ENCODE measurements around the gene SEMA4A. TPM values are rescaled to one million over a fixed set of nuclear protein-coding genes. Genes with fewer than 3 reads are reported as not detected.
"Not testable (repeated sequence)": the region's sequence is repeated elsewhere in the genome, so short reads cannot be mapped to it uniquely, and the experiment has no call there.

Gene SEMA4A
- total RNA-seq, 1 donor from 2014 or later, result 4.2 TPM

GRCh38 chr1:156176610-156177210, 23.3 kb downstream of the SEMA4A start:
- no peak overlapping the region for H3K9ac ChIP-seq (ENCODE audit: low read depth in 1 of 3, low read length in 3 of 3)
- no peaks in the 10 kb centered on the region for H3K27me3 ChIP-seq (ENCODE audit: control insufficient read depth in 3 of 3, insufficient read depth in 3 of 3, low read length in 3 of 3)
- no peaks in the 10 kb centered on the region for H3K9me3 ChIP-seq (ENCODE audit: control insufficient read depth in 3 of 3, low read length in 3 of 3)
- peaks cover 4 to 16% (median 6%) of the 10 kb centered on the region in 3 donors for H3K36me3 ChIP-seq (ENCODE audit: control insufficient read depth in 3 of 3, insufficient read depth in 3 of 3, low read length in 3 of 3)
- no peak overlapping the region for H3K4me3 ChIP-seq (ENCODE audit: low read length in 3 of 3)
- H3K4me1 ChIP-seq (ENCODE audit: control insufficient read depth in 3 of 3, insufficient read depth in 3 of 3, low read length in 3 of 3), result no peaks in the 10 kb centered on the region
- H3K27ac ChIP-seq (ENCODE audit: low read depth, low read length), result no peak overlapping the region

- Histone ChIP-seq H3K27me3 (ENCODE audit: control insufficient read depth in 3 of 3, insufficient read depth in 3 of 3, low read length in 3 of 3) (no peaks in the 10 kb centered on the region), H3K9me3 (ENCODE audit: control insufficient read depth in 3 of 3, low read length in 3 of 3) (no peaks in the 10 kb centered on the region), H3K4me1 (ENCODE audit: control insufficient read depth in 3 of 3, insufficient read depth in 3 of 3, low read length in 3 of 3) (no peaks in the 10 kb centered on the region), H3K9ac (ENCODE audit: low read depth in 1 of 3, low read length in 3 of 3) (no peak overlapping the region), H3K4me3 (ENCODE audit: low read length in 3 of 3) (no peak overlapping the region), H3K36me3 (ENCODE audit: control insufficient read depth in 3 of 3, insufficient read depth in 3 of 3, low read length in 3 of 3) (peaks cover 4 to 11% (median 6%) of the 10 kb centered on the region in 3 donors), H3K27ac (ENCODE audit: low read depth, low read length) (no peak overlapping the region)
These were observed 24.7 kb downstream of the SEMA4A start for GRCh38 chr1:156177919-156178654.

GRCh38 chr1:156180471-156180870, 27.1 kb downstream of the SEMA4A start:
- Histone ChIP-seq H3K9ac (ENCODE audit: low read depth in 1 of 3, low read length in 3 of 3) (no peak overlapping the region), H3K36me3 (ENCODE audit: control insufficient read depth in 3 of 3, insufficient read depth in 3 of 3, low read length in 3 of 3) (peaks cover 3 to 7% (median 4%) of the 10 kb centered on the region in 3 donors), H3K4me3 (ENCODE audit: low read length in 3 of 3) (no peak overlapping the region), H3K27ac (ENCODE audit: low read depth, low read length) (no peak overlapping the region), H3K27me3 (ENCODE audit: control insufficient read depth in 3 of 3, insufficient read depth in 3 of 3, low read length in 3 of 3) (no peaks in the 10 kb centered on the region), H3K9me3 (ENCODE audit: control insufficient read depth in 3 of 3, low read length in 3 of 3) (no peaks in the 10 kb centered on the region), H3K4me1 (ENCODE audit: control insufficient read depth in 3 of 3, insufficient read depth in 3 of 3, low read length in 3 of 3) (no peaks in the 10 kb centered on the region)

DNA sequence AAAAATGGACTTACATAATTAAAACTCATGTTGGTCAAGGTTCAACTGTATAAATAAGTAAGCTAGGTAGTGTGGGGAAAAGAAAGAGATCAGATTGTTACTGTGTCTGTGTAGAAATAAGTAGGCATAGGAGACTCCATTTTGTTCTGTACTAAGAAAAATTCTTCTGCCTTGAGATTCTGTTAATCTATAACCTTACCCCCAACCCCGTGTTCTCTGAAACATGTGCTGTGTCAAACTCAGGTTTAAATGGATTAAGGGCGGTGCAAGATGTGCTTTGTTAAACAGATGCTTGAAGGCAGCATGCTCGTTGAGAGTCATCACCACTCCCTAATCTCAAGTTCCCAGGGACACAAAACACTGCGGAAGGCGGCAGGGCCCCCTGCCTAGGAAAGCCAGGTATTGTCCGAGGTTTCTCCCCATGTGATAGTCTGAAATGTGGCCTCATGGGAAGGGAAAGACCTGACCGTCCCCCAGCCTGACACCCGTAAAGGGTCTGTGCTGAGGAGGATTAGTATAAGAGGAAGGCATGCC, 28.1 kb downstream of the SEMA4A start:
- not testable (repeated sequence) for H3K36me3 ChIP-seq (ENCODE audit: control insufficient read depth in 3 of 3, insufficient read depth in 3 of 3, low read length in 3 of 3); H3K9me3 ChIP-seq (ENCODE audit: control insufficient read depth in 3 of 3, low read length in 3 of 3)

DNA sequence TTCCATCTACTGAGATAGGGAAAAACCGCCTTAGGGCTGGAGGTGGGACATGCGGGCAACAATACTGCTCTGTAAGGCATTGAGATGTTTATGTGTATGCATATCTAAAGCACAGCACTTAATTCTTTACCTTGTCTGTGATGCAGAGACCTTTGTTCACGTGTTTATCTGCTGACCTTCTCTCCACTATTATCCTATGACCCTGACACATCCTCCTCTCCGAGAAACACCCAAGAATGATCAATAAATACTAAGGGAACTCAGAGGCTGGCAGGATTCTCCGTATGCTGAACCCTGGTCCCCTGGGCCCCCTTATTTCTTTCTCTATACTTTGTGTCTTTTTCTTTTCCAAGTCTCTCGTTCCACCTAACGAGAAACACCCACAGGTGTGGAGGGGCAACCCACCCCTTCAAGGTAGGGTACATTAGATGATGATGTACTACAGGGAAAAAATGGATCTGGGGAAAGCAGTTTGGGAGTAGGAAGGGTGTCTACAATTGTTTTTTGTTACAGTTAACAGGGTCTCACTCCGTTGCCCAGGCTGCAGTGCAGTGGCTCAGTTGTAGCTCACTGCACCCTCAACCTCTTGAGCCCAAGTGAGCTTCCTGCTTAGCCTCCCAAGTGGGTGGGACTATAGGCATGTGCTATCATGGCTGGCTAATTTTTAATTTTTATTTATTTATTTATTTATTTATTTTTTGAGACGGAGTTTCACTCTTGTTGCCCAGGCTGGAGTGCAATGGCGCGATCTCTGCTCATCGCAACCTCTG, 28.8 kb downstream of the SEMA4A start:
- not testable (repeated sequence) for H3K4me3 ChIP-seq (ENCODE audit: low read length in 3 of 3); H3K9me3 ChIP-seq (ENCODE audit: control insufficient read depth in 3 of 3, low read length in 3 of 3); H3K27ac ChIP-seq (ENCODE audit: low read depth, low read length); H3K9ac ChIP-seq (ENCODE audit: low read depth in 1 of 3, low read length in 3 of 3); H3K36me3 ChIP-seq (ENCODE audit: control insufficient read depth in 3 of 3, insufficient read depth in 3 of 3, low read length in 3 of 3); H3K27me3 ChIP-seq (ENCODE audit: control insufficient read depth in 3 of 3, insufficient read depth in 3 of 3, low read length in 3 of 3); H3K4me1 ChIP-seq (ENCODE audit: control insufficient read depth in 3 of 3, insufficient read depth in 3 of 3, low read length in 3 of 3)

More for the DNA sequence above, 28.1 kb downstream of the SEMA4A start:
- not testable (repeated sequence) for H3K9ac ChIP-seq (ENCODE audit: low read depth in 1 of 3, low read length in 3 of 3); H3K27me3 ChIP-seq (ENCODE audit: control insufficient read depth in 3 of 3, insufficient read depth in 3 of 3, low read length in 3 of 3); H3K4me1 ChIP-seq (ENCODE audit: control insufficient read depth in 3 of 3, insufficient read depth in 3 of 3, low read length in 3 of 3); H3K4me3 ChIP-seq (ENCODE audit: low read length in 3 of 3); H3K27ac ChIP-seq (ENCODE audit: low read depth, low read length)

DNA sequence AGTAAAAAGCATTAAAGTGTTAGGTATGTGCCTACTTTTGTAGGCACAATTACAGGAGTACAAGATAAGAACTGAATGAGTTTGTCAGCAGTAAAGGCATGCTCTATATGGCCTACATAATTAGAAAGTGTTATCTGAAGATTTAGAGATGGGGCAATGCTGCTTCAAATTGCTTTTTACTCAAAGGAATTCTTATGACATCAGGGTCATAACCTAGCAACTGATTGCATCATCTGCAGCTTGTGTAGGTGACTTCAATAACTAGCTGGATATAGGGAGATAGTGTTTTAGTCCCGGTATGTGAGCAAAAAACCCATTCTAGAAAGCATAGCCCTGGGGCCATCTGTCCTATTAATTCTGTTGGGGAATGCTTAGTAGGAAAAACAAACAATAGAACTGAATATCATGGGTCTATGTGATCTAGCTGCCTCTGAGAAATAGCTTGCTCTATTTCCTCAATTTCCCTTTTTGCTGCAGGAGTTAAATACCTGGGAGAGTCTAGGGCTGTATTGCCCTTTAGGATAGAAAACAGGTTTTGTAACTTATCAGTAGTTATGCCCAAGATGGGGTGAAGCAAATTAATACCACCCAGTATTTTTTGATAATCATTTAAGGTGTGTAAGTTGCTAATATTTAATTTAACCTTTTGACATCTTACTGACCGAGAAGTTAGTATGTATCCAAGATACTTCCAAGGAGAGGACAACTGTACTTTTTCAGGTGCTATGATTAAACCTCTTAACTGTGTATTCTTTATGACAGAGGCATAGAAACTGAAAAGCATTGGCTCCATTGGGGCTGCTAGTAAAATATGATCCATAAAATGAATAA, 33.2 kb downstream of the SEMA4A start:
- not testable (repeated sequence) for H3K27me3 ChIP-seq (ENCODE audit: control insufficient read depth in 3 of 3, insufficient read depth in 3 of 3, low read length in 3 of 3); H3K9ac ChIP-seq (ENCODE audit: low read depth in 1 of 3, low read length in 3 of 3); H3K4me1 ChIP-seq (ENCODE audit: control insufficient read depth in 3 of 3, insufficient read depth in 3 of 3, low read length in 3 of 3); H3K4me3 ChIP-seq (ENCODE audit: low read length in 3 of 3); H3K27ac ChIP-seq (ENCODE audit: low read depth, low read length); H3K36me3 ChIP-seq (ENCODE audit: control insufficient read depth in 3 of 3, insufficient read depth in 3 of 3, low read length in 3 of 3); H3K9me3 ChIP-seq (ENCODE audit: control insufficient read depth in 3 of 3, low read length in 3 of 3)

- H3K27ac ChIP-seq (ENCODE audit: low read depth, low read length); H3K4me3 ChIP-seq (ENCODE audit: low read length in 3 of 3); H3K27me3 ChIP-seq (ENCODE audit: control insufficient read depth in 3 of 3, insufficient read depth in 3 of 3, low read length in 3 of 3); H3K36me3 ChIP-seq (ENCODE audit: control insufficient read depth in 3 of 3, insufficient read depth in 3 of 3, low read length in 3 of 3); H3K9ac ChIP-seq (ENCODE audit: low read depth in 1 of 3, low read length in 3 of 3); H3K9me3 ChIP-seq (ENCODE audit: control insufficient read depth in 3 of 3, low read length in 3 of 3): not testable (repeated sequence)
- peaks cover 11 to 13% (median 12%) of the 10 kb centered on the region in 3 donors for H3K4me1 ChIP-seq (ENCODE audit: control insufficient read depth in 3 of 3, insufficient read depth in 3 of 3, low read length in 3 of 3)
These were observed 36.9 kb downstream of the SEMA4A start for GRCh38 chr1:156190265-156190664.

- Histone ChIP-seq H3K4me1 (ENCODE audit: control insufficient read depth in 3 of 3, insufficient read depth in 3 of 3, low read length in 3 of 3) (peaks cover 17 to 23% (median 21%) of the 10 kb centered on the region in 3 donors), H3K27ac (ENCODE audit: low read depth, low read length) (no peak overlapping the region), H3K27me3 (ENCODE audit: control insufficient read depth in 3 of 3, insufficient read depth in 3 of 3, low read length in 3 of 3) (no peaks in the 10 kb centered on the region), H3K4me3 (ENCODE audit: low read length in 3 of 3) (no peak overlapping the region), H3K9me3 (ENCODE audit: control insufficient read depth in 3 of 3, low read length in 3 of 3) (no peaks in the 10 kb centered on the region), H3K36me3 (ENCODE audit: control insufficient read depth in 3 of 3, insufficient read depth in 3 of 3, low read length in 3 of 3) (peaks cover 0 to 7% (median 0%) of the 10 kb centered on the region in 3 donors), H3K9ac (ENCODE audit: low read depth in 1 of 3, low read length in 3 of 3) (no peak overlapping the region)
These were observed 38.0 kb downstream of the SEMA4A start for GRCh38 chr1:156191292-156191964.

- no peaks in the 10 kb centered on the region for H3K9me3 ChIP-seq (ENCODE audit: control insufficient read depth in 3 of 3, low read length in 3 of 3)
- H3K4me3 ChIP-seq (ENCODE audit: low read length in 3 of 3), result peak overlapping the region; percentile 93 to 99 (median 97)
- peaks cover 0 to 12% (median 6%) of the 10 kb centered on the region in 3 donors for H3K36me3 ChIP-seq (ENCODE audit: control insufficient read depth in 3 of 3, insufficient read depth in 3 of 3, low read length in 3 of 3)
- peaks cover 24 to 28% (median 28%) of the 10 kb centered on the region in 3 donors for H3K4me1 ChIP-seq (ENCODE audit: control insufficient read depth in 3 of 3, insufficient read depth in 3 of 3, low read length in 3 of 3)
- peak overlapping the region; percentile 84 for H3K27ac ChIP-seq (ENCODE audit: low read depth, low read length)
- no peaks in the 10 kb centered on the region for H3K27me3 ChIP-seq (ENCODE audit: control insufficient read depth in 3 of 3, insufficient read depth in 3 of 3, low read length in 3 of 3)
- peak overlapping the region; percentile 86 to 93 (median 88) for H3K9ac ChIP-seq (ENCODE audit: low read depth in 1 of 3, low read length in 3 of 3)
These were observed 39.8 kb downstream of the SEMA4A start for GRCh38 chr1:156193208-156193487.

Measured in skeletal muscle tissue (tissue), 4 donors.